C4-2B (cell line): ENCODE data around the gene MARCHF7.

Experiments used
- ZFX ChIP-seq: fragments of 450-650 bp; IDR thresholded peaks from 2 replicates; pipeline ENCODE4 v1.6.1; 2017
- TF ChIP-seq, protein P1 (sequence below): fragments of 450-650 bp; conservative IDR thresholded peaks from 2 replicates; pipeline ENCODE4 v1.5.1; 2017; ENCODE audit warnings: mild to moderate bottlenecking

DNA sequence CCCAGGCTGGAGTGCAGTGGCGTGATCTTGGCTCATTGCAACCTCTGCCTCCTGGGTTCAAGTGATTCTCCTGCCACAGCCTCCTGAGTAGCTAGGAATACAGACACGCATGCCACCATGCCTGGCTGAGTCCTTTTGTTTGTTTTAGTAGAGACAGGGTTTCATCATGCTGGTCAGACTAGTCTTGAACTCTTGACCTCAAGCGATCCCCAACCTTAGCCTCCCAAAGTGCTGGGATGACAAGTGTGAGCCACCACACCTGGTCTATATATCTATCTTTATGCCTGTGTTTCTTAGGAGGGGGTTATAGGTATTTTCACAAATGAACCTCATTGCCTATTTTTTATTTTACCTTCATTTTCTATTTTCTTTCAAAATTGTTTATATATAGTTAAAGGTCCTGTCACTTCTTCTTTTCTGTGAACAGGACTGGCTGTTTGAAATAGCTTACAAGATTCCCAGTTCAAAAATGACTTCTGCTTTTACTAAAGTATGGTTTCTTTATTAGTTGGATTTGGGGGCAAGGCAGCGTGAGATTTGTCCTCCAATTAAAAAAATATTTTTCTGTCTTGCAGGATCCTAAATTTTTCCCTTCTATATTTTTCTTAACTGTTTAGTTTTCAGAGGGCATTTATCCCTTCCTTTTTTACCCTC is 16.4 kb upstream of the MARCHF7 start:
- TF ChIP-seq, protein P1, sequence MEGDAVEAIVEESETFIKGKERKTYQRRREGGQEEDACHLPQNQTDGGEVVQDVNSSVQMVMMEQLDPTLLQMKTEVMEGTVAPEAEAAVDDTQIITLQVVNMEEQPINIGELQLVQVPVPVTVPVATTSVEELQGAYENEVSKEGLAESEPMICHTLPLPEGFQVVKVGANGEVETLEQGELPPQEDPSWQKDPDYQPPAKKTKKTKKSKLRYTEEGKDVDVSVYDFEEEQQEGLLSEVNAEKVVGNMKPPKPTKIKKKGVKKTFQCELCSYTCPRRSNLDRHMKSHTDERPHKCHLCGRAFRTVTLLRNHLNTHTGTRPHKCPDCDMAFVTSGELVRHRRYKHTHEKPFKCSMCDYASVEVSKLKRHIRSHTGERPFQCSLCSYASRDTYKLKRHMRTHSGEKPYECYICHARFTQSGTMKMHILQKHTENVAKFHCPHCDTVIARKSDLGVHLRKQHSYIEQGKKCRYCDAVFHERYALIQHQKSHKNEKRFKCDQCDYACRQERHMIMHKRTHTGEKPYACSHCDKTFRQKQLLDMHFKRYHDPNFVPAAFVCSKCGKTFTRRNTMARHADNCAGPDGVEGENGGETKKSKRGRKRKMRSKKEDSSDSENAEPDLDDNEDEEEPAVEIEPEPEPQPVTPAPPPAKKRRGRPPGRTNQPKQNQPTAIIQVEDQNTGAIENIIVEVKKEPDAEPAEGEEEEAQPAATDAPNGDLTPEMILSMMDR = no peak
- no peak for TF ChIP-seq ZFX
